OCI-LY1 (cell line): ENCODE results near the gene EXOC1L.

Experiments used
- H2AFZ ChIP-seq: fragments of 200-600 bp; sonication (generic), shearing (Covaris generic); 2 replicates; pipeline ENCODE4 v1.6.0; 2014; ENCODE audit warnings: antibody characterized with exemption, mild to moderate bottlenecking, low read length
- H3F3A ChIP-seq: fragments of 200-600 bp; sonication (generic), shearing (Covaris generic); 2 replicates; pipeline ENCODE4 v1.6.0; 2014; ENCODE audit warnings: mild to moderate bottlenecking, antibody characterized with exemption, low read length, moderate library complexity; ENCODE audit not compliant: insufficient read depth
- H3K27ac ChIP-seq: fragments of 200-600 bp; sonication (generic); 2 replicates; pipeline ENCODE4 v1.5.1; 2014; ENCODE audit warnings: low read length, mixed run types, mild to moderate bottlenecking, low read depth; ENCODE audit not compliant: poor library complexity, severe bottlenecking
- H3K27me3 ChIP-seq: fragments of 200-600 bp; sonication (generic); 2 replicates; pipeline ENCODE4 v1.6.0; 2014; ENCODE audit warnings: antibody characterized with exemption, mild to moderate bottlenecking, low read length, moderate library complexity; ENCODE audit not compliant: insufficient read depth
- H3K36me3 ChIP-seq: fragments of 200-600 bp; sonication (generic); 2 replicates; pipeline ENCODE4 v1.6.1; 2014; ENCODE audit warnings: mild to moderate bottlenecking, antibody characterized with exemption, low read length, moderate library complexity, mixed read lengths; ENCODE audit not compliant: insufficient read depth
- H3K4me1 ChIP-seq: fragments of 200-600 bp; sonication (generic); 2 replicates; pipeline ENCODE4 v1.5.1; 2014; ENCODE audit warnings: mild to moderate bottlenecking, low read length, moderate library complexity; ENCODE audit not compliant: insufficient read depth, severe bottlenecking
- H3K4me2 ChIP-seq: fragments of 200-600 bp; sonication (generic), shearing (Covaris generic); 2 replicates; pipeline ENCODE4 v1.6.1; 2014; ENCODE audit warnings: low read length
- H3K4me3 ChIP-seq: fragments of 200-600 bp; sonication (generic); 2 replicates; pipeline ENCODE4 v1.5.1; 2014; ENCODE audit warnings: low read length, low read depth, mild to moderate bottlenecking, mixed read lengths; ENCODE audit not compliant: poor library complexity, severe bottlenecking
- H3K79me2 ChIP-seq: fragments of 200-600 bp; shearing (Covaris generic); 2 replicates; pipeline ENCODE4 v1.6.1; 2016; ENCODE audit warnings: mixed run types, low read length, mixed read lengths; ENCODE audit not compliant: insufficient read depth
- H3K9ac ChIP-seq: fragments of 200-600 bp; sonication (generic), shearing (Covaris generic); 2 replicates; pipeline ENCODE4 v1.6.1; 2014; ENCODE audit warnings: mild to moderate bottlenecking, low read length, mixed read lengths
- H3K9me2 ChIP-seq: fragments of 200-600 bp; sonication (generic), shearing (Covaris generic); 2 replicates; pipeline ENCODE4 v1.6.1; 2014; ENCODE audit warnings: low read depth, mild to moderate bottlenecking, low read length, mixed read lengths
- H3K9me3 ChIP-seq: fragments of 200-600 bp; shearing (Covaris generic); 2 replicates; pipeline ENCODE4 v1.6.1; 2014; ENCODE audit warnings: low read length, mixed read lengths
- H4K20me1 ChIP-seq: fragments of 200-600 bp; sonication (generic), shearing (Covaris generic); 2 replicates; pipeline ENCODE4 v1.6.0; 2016; ENCODE audit warnings: mild to moderate bottlenecking, low read length; ENCODE audit not compliant: insufficient read depth
- CTCF ChIP-seq: fragments of 200-600 bp; sonication (generic), shearing (Covaris generic); IDR thresholded peaks from 2 replicates; pipeline ENCODE4 v1.5.1; 2017; ENCODE audit warnings: mild to moderate bottlenecking, antibody characterized with exemption, low read length, moderate library complexity, mixed read lengths
- EZH2 ChIP-seq: fragments of 200-600 bp; sonication (generic), shearing (Covaris generic); IDR thresholded peaks from 2 replicates; pipeline ENCODE4 v1.8.0; 2017; ENCODE audit warnings: borderline replicate concordance, mixed run types, mild to moderate bottlenecking, antibody characterized with exemption, low read length, moderate library complexity, mixed read lengths

Gene EXOC1L

GRCh38 chr4:55808186-55808585 is 11.4 kb upstream of the EXOC1L start:
- Histone ChIP-seq H3K36me3 (no peaks in the 10 kb centered on the region), H3K9me2 (no peaks in the 10 kb centered on the region), H3K79me2 (no peaks in the 10 kb centered on the region), H3K9me3 (no peaks in the 10 kb centered on the region), H3F3A (no peaks in the 10 kb centered on the region), H2AFZ (no peak overlapping the region), H3K27me3 (no peaks in the 10 kb centered on the region), H3K4me3 (no peak overlapping the region), H3K4me1 (no peaks in the 10 kb centered on the region), H4K20me1 (no peaks in the 10 kb centered on the region), H3K27ac (no peak overlapping the region), H3K9ac (no peak overlapping the region), H3K4me2 (no peak overlapping the region)
- TF ChIP-seq CTCF (no peak), EZH2 (no peak)

- Histone ChIP-seq H3K79me2 (no peaks in the 10 kb centered on the region), H3K36me3 (no peaks in the 10 kb centered on the region)
Observed at GRCh38 chr4:55808632-55809031, 11.0 kb upstream of the EXOC1L start.

GRCh38 chr4:55817691-55818090 is 1.9 kb upstream of the EXOC1L start:
- Histone ChIP-seq H3F3A (no peaks in the 10 kb centered on the region), H3K4me1 (no peaks in the 10 kb centered on the region), H3K36me3 (no peaks in the 10 kb centered on the region), H3K79me2 (no peaks in the 10 kb centered on the region), H3K27me3 (no peaks in the 10 kb centered on the region), H3K9me2 (no peaks in the 10 kb centered on the region), H3K27ac (no peak overlapping the region), H3K4me2 (no peak overlapping the region), H2AFZ (no peak overlapping the region), H3K9ac (no peak overlapping the region), H3K4me3 (no peak overlapping the region), H4K20me1 (no peaks in the 10 kb centered on the region), H3K9me3 (no peaks in the 10 kb centered on the region)
- no peak for TF ChIP-seq EZH2
- TF ChIP-seq CTCF: no peak

More at GRCh38 chr4:55808632-55809031, 11.0 kb upstream of the EXOC1L start:
- Histone ChIP-seq H4K20me1 (no peaks in the 10 kb centered on the region), H3K9me2 (no peaks in the 10 kb centered on the region), H3F3A (no peaks in the 10 kb centered on the region), H3K9ac (no peak overlapping the region), H3K27ac (no peak overlapping the region), H3K4me1 (no peaks in the 10 kb centered on the region), H3K4me3 (no peak overlapping the region), H3K27me3 (no peaks in the 10 kb centered on the region), H3K9me3 (no peaks in the 10 kb centered on the region), H2AFZ (no peak overlapping the region), H3K4me2 (no peak overlapping the region)
- no peak for TF ChIP-seq CTCF
- no peak for TF ChIP-seq EZH2
